ENCODE results near the gene C10orf53. TPM values are rescaled to one million over a fixed set of nuclear protein-coding genes. Genes with fewer than 3 reads are reported as not detected.

The C10orf53 gene
- total and polyA plus RNA-seq, 2 of the 8 experiments (the other 6 are each of a cell fraction or from before 2014, with no cell fraction given) = not detected

DNA sequence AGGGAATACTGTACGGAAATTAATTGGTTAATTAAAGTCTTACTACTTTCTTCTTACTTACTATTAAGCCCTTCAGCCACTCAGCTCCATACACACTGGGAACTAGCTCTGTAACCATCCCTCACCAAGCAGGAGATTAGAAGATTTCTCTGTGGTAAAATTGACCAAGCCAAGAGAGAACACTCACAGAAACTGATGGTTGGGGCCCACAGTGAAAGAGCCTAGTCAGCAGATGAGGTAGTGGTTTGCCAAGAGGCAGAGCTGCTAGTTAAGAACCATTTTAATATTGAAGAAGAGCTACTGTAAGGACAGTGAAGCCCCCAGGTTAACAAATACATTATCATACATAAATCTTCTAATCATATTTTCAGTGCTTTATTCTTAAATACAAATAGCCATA lies 21.8 kb upstream of the C10orf53 start:
- Histone ChIP-seq H3K9ac (replicated peaks in 1 of 4; ENCODE audit: extremely low read depth in 1 of 4, low read depth in 3 of 4, low read length in 3 of 4) (no peak overlapping the region), H2BK120ac (replicated peaks; ENCODE audit: low read depth, low read length) (no peak overlapping the region), H3K27me3 (replicated peaks in 1 of 4; ENCODE audit: control insufficient read depth in 3 of 4, extremely low read depth in 1 of 4, insufficient read depth in 3 of 4, low read length in 3 of 4) (peaks cover 0 to 2% (median 0%) of the 10 kb centered on the region in 4 experiments; a peak in 1 of 7 replicates), H4K5ac (ENCODE audit: insufficient read length, low read depth, low read length) (no peak overlapping the region), H3K79me2 (ENCODE audit: control insufficient read depth in 1 of 2, insufficient read depth in 2 of 2, low read length in 2 of 2) (no peaks in the 10 kb centered on the region), H3K9me3 (ENCODE audit: insufficient read depth in 2 of 2, low read depth in 1 of 2, low read length in 1 of 2) (peaks cover 0 to 4% of the 10 kb centered on the region in 2 experiments; a peak in 1 of 4 replicates), H2BK12ac (ENCODE audit: low read depth, low read length) (no peak overlapping the region), H3K4ac (replicated peaks; ENCODE audit: insufficient read length, low read depth, low read length) (no peak overlapping the region), H2AFZ (ENCODE audit: low read length) (no peak overlapping the region), H2AK5ac (ENCODE audit: low read depth, low read length) (no peak overlapping the region), H3K36me3 (ENCODE audit: control insufficient read depth in 2 of 4, insufficient read depth in 4 of 4, low read length in 3 of 4) (no peaks in the 10 kb centered on the region), H2BK20ac (ENCODE audit: low read length) (no peak overlapping the region), H3K56ac (replicated peaks; ENCODE audit: insufficient read length, low read depth, low read length) (no peak overlapping the region), H4K8ac (ENCODE audit: extremely low read depth, insufficient read depth, low read length) (no peak overlapping the region), H3K14ac (ENCODE audit: insufficient read length) (no peak overlapping the region), H2BK15ac (ENCODE audit: low read length) (no peak overlapping the region), H3K4me3 (ENCODE audit: extremely low read depth in 1 of 4, insufficient read depth in 2 of 4, low read depth in 3 of 4, low read length in 4 of 4) (no peak overlapping the region), H3K27ac (ENCODE audit: low read depth, low read length) (no peak overlapping the region), H4K20me1 (replicated peaks in 1 of 2; ENCODE audit: control insufficient read depth in 1 of 2, insufficient read depth in 2 of 2, low read length in 2 of 2) (no peaks in the 10 kb centered on the region), H3K4me2 (ENCODE audit: insufficient read depth in 1 of 2, low read depth in 2 of 2, low read length in 2 of 2) (no peak overlapping the region), H2BK5ac (ENCODE audit: low read depth, low read length) (no peak overlapping the region), H3K18ac (ENCODE audit: extremely low read depth, low read length) (no peak overlapping the region), H3K4me1 (replicated peaks in 1 of 4; ENCODE audit: control insufficient read depth in 3 of 4, insufficient read depth in 4 of 4, low read length in 3 of 4) (peaks cover 0 to 8% (median under 1%) of the 10 kb centered on the region in 4 experiments; a peak in 3 of 7 replicates), H3K23ac (ENCODE audit: insufficient read length) (no peak overlapping the region), H4K91ac (replicated peaks; ENCODE audit: insufficient read length, low read length) (no peak overlapping the region), H3K79me1 (ENCODE audit: low read depth, low read length) (no peaks in the 10 kb centered on the region), H3K23me2 (ENCODE audit: low read depth, low read length) (no peaks in the 10 kb centered on the region)
- TF ChIP-seq SP4 (IDR thresholded peaks at IDR 0.05; ENCODE audit: low read length) (no peak), GTF2F1 (IDR thresholded peaks at IDR 0.05; ENCODE audit: borderline replicate concordance, low read depth, low read length) (no peak), BACH1 (IDR thresholded peaks at IDR 0.05; ENCODE audit: low read length) (no peak), RNF2 (IDR thresholded peaks at IDR 0.05; ENCODE audit: borderline replicate concordance, low read depth, low read length, missing control alignments, poor library complexity, severe bottlenecking) (no peak), SP2 (IDR thresholded peaks at IDR 0.05; ENCODE audit: low read length) (no peak), CEBPB (IDR thresholded peaks at IDR 0.05; ENCODE audit: low read depth, low read length) (no peak), JUND (IDR thresholded peaks at IDR 0.05; ENCODE audit: low read length) (no peak), FOSL1 (IDR thresholded peaks at IDR 0.05; ENCODE audit: insufficient read depth, low read depth, low read length) (no peak), EGR1 (IDR thresholded peaks at IDR 0.05; ENCODE audit: borderline replicate concordance, low read depth, low read length) (no peak), BRCA1 (IDR thresholded peaks at IDR 0.05; ENCODE audit: low read depth, low read length) (no peak)
- TF ChIP-seq, protein P1, sequence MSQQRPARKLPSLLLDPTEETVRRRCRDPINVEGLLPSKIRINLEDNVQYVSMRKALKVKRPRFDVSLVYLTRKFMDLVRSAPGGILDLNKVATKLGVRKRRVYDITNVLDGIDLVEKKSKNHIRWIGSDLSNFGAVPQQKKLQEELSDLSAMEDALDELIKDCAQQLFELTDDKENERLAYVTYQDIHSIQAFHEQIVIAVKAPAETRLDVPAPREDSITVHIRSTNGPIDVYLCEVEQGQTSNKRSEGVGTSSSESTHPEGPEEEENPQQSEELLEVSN (IDR thresholded peaks at IDR 0.05) = no peak
- TF ChIP-seq, protein P2, sequence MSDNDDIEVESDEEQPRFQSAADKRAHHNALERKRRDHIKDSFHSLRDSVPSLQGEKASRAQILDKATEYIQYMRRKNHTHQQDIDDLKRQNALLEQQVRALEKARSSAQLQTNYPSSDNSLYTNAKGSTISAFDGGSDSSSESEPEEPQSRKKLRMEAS (IDR thresholded peaks at IDR 0.05) = no peak
- ChIA-PET CTCF (ENCODE audit: partially characterized antibody) (interaction anchor here (1.2 kb wide), 1 partner anchor 9 kb away, joined by 3 read pairs; no protein-coding TSS in a partner anchor), POLR2A (ENCODE audit: partially characterized antibody) (no interaction called here)
- no peak for FAIRE-seq
- DNase-seq (ENCODE audit: low read depth in 1 of 2, low spot score in 2 of 2) = no peak
- 80% methylated on average over 1 of the region's 1 CpG; no CpG with 5 or more reads in 1 of the 2 experiments for WGBS, 2 experiments (ENCODE audit: extremely low coverage in 1 of 2, insufficient coverage in 1 of 2, insufficient read length in 1 of 2, insufficient replicate concordance in 2 of 2, low coverage in 1 of 2, low lambda C conversion rate in 2 of 2, missing lambda C conversion rate in 1 of 2)
